Fibroblast of lung (primary cell): Measurements from ENCODE around the gene SET. TPM values are rescaled to one million over a fixed set of nuclear protein-coding genes. Genes with fewer than 3 reads are reported as not detected.
"Not testable (repeated sequence)": the region's sequence is repeated elsewhere in the genome, so short reads cannot be mapped to it uniquely, and the experiment has no call there.

Experiments
- DNase-seq, 2 donors: peaks; one replicate each; pipeline versions ENCODE4 v3.0.0 to v3.0.0-alpha.2; 2010; ENCODE audit warnings: low read depth in 2 of 2
- H2AFZ ChIP-seq: 2 replicates; pipeline ENCODE4 v1.5.1; 2012; ENCODE audit warnings: low read length, control low read depth, inconsistent platforms
- H3K27ac ChIP-seq: 2 replicates; pipeline ENCODE4 v1.5.1; 2011; ENCODE audit warnings: low read length, control low read depth; ENCODE audit not compliant: insufficient read depth
- H3K27me3 ChIP-seq: 2 replicates; pipeline ENCODE4 v1.5.1; 2011; ENCODE audit warnings: mild to moderate bottlenecking, low read length; ENCODE audit not compliant: control insufficient read depth, insufficient read depth
- H3K36me3 ChIP-seq: 2 replicates; pipeline ENCODE4 v1.5.1; 2011; ENCODE audit warnings: low read length; ENCODE audit not compliant: control insufficient read depth, insufficient read depth
- H3K4me1 ChIP-seq: 2 replicates; pipeline ENCODE4 v1.5.1; 2011; ENCODE audit warnings: low read length; ENCODE audit not compliant: control insufficient read depth, insufficient read depth; ENCODE audit errors: extremely low read depth
- H3K4me2 ChIP-seq: 2 replicates; pipeline ENCODE4 v1.5.1; 2011; ENCODE audit warnings: low read length, control low read depth; ENCODE audit not compliant: insufficient read depth; ENCODE audit errors: extremely low read depth
- H3K4me3 ChIP-seq, 4 experiments: fragments of 200-600 bp in 1 of 4; sonication (generic) in 1 of 4; replicated peaks in 1 of 4; 2 replicates each; pipeline ENCODE4 v1.5.1; 2011 to 2016; ENCODE audit warnings: low read length in 4 of 4, low read depth in 3 of 4, mild to moderate bottlenecking in 3 of 4, control low read depth in 2 of 4, inconsistent platforms in 1 of 4, mixed read lengths in 1 of 4; ENCODE audit not compliant: insufficient read depth in 1 of 4; ENCODE audit errors: control extremely low read depth in 1 of 4
- H3K79me2 ChIP-seq: 2 replicates; pipeline ENCODE4 v1.5.1; 2012; ENCODE audit warnings: mild to moderate bottlenecking, low read length, inconsistent platforms; ENCODE audit not compliant: control insufficient read depth, insufficient read depth
- H3K9ac ChIP-seq: 2 replicates; pipeline ENCODE4 v1.5.1; 2011; ENCODE audit warnings: mild to moderate bottlenecking, low read length, control low read depth; ENCODE audit not compliant: insufficient read depth
- H3K9me3 ChIP-seq: 2 replicates; pipeline ENCODE4 v1.5.1; 2012; ENCODE audit warnings: low read depth, low read length; ENCODE audit not compliant: control insufficient read depth, insufficient read depth
- H4K20me1 ChIP-seq: 2 replicates; pipeline ENCODE4 v1.5.1; 2011; ENCODE audit warnings: low read length; ENCODE audit not compliant: control insufficient read depth, insufficient read depth; ENCODE audit errors: extremely low read depth
- EZH2 ChIP-seq: IDR thresholded peaks from 2 replicates; pipeline ENCODE4 v1.5.1; 2012; ENCODE audit warnings: low read length, control low read depth, mild to moderate bottlenecking; ENCODE audit errors: missing control alignments
- polyA plus RNA-seq, 2 donors: library from polyadenylated mRNA; depleted of rRNA in 1 of 2; stranded (reverse) in 1 of 2; unstranded in 1 of 2; fragments of >200 nt; gene quantifications; 2 replicates each; pipeline ENCODE4 v1.2.1, GENCODE V29; 2011 to 2012; ENCODE audit warnings: missing spikeins in 1 of 2
- total RNA-seq: library from RNA; depleted of rRNA; stranded (reverse); fragments of >200 nt; gene quantifications from 2 replicates; pipeline ENCODE4 v1.2.1, GENCODE V29; 2014
- TF ChIP-seq, protein P1 (sequence below), 2 donors: IDR thresholded peaks in 1 of 2; conservative IDR thresholded peaks in 1 of 2; 1 replicate in 1 of 2; 2 replicates in 1 of 2; pipeline ENCODE4 v1.5.1; 2011 to 2012; ENCODE audit warnings: low read length in 2 of 2, control low read depth in 1 of 2, inconsistent platforms in 1 of 2, low read depth in 1 of 2, mild to moderate bottlenecking in 1 of 2

SET gene
- total and polyA plus RNA-seq, 2 donors (not counting 1 experiment from before 2014, with no cell fraction given): 256 to 456 TPM

DNA sequence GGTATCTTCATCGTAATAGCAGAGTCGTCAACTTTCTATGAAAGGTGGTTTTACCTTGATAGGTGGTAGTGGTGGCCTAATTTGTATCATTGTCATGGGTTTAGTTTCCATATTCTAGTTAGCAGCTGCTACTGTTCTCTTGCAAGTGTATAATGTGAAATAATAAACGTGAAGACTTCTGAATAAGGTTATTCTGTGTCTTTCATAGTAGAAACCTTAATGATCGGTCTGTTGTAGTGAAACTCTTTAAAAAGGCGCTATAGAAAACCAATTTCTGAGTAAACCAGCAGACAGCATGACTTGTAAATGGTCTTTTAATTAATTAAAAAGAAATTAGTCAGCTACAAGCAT lies 1.6 kb downstream of the SET start:
- TF ChIP-seq, protein P1, sequence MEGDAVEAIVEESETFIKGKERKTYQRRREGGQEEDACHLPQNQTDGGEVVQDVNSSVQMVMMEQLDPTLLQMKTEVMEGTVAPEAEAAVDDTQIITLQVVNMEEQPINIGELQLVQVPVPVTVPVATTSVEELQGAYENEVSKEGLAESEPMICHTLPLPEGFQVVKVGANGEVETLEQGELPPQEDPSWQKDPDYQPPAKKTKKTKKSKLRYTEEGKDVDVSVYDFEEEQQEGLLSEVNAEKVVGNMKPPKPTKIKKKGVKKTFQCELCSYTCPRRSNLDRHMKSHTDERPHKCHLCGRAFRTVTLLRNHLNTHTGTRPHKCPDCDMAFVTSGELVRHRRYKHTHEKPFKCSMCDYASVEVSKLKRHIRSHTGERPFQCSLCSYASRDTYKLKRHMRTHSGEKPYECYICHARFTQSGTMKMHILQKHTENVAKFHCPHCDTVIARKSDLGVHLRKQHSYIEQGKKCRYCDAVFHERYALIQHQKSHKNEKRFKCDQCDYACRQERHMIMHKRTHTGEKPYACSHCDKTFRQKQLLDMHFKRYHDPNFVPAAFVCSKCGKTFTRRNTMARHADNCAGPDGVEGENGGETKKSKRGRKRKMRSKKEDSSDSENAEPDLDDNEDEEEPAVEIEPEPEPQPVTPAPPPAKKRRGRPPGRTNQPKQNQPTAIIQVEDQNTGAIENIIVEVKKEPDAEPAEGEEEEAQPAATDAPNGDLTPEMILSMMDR (conservative IDR thresholded peaks at IDR 0.05 in 1 of 2, IDR thresholded peaks at IDR 0.05 in 1 of 2; ENCODE audit: low read depth in 1 of 2, low read length in 2 of 2): no peak
- TF ChIP-seq EZH2: no peak
- Histone ChIP-seq H3K9me3 (no peaks in the 10 kb centered on the region), H3K27me3 (no peaks in the 10 kb centered on the region), H3K4me1 (no peaks in the 10 kb centered on the region), H3K36me3 (peaks cover 8% of the 10 kb centered on the region), H3K27ac (peak overlapping the region; percentile 74), H3K79me2 (peaks cover 34% of the 10 kb centered on the region), H3K9ac (peak overlapping the region; percentile 73), H4K20me1 (peaks cover 5% of the 10 kb centered on the region), H3K4me2 (peak overlapping the region; percentile 71), H2AFZ (no peak overlapping the region), H3K4me3 (peak overlapping the region; percentile 83 to 97 (median 92))
- DNase-seq: no peak

- H3K4me3 ChIP-seq, H3K27ac ChIP-seq, H3K27me3 ChIP-seq, H3K4me1 ChIP-seq, DNase-seq, H3K4me2 ChIP-seq, H2AFZ ChIP-seq, H3K9ac ChIP-seq, H4K20me1 ChIP-seq, H3K9me3 ChIP-seq: not testable (repeated sequence)
- peaks cover 12% of the 10 kb centered on the region for H3K36me3 ChIP-seq
- peaks cover 34% of the 10 kb centered on the region for H3K79me2 ChIP-seq
Measured at GRCh38 chr9:128693738-128694137, 4.7 kb downstream of the SET start.

- no peak for DNase-seq
- H2AFZ ChIP-seq: no peak overlapping the region
- H3K27ac ChIP-seq: no peak overlapping the region
- H4K20me1 ChIP-seq: peaks cover 5% of the 10 kb centered on the region
- H3K27me3 ChIP-seq: no peaks in the 10 kb centered on the region
- H3K79me2 ChIP-seq: peaks cover 34% of the 10 kb centered on the region
- TF ChIP-seq EZH2: no peak
- TF ChIP-seq, protein P1 (conservative IDR thresholded peaks at IDR 0.05 in 1 of 2, IDR thresholded peaks at IDR 0.05 in 1 of 2; ENCODE audit: low read depth in 1 of 2, low read length in 2 of 2): no peak
- H3K4me2 ChIP-seq: no peak overlapping the region
- no peak overlapping the region for H3K9ac ChIP-seq
- no peaks in the 10 kb centered on the region for H3K9me3 ChIP-seq
- H3K36me3 ChIP-seq: peaks cover 12% of the 10 kb centered on the region
- no peaks in the 10 kb centered on the region for H3K4me1 ChIP-seq
- H3K4me3 ChIP-seq: no peak overlapping the region
Measured at GRCh38 chr9:128694344-128694743, 5.3 kb downstream of the SET start.
